ENCODE results near the gene ZNF277. TPM values are rescaled to one million over a fixed set of nuclear protein-coding genes. Genes with fewer than 3 reads are reported as not detected.

The ZNF277 gene
- total and polyA plus RNA-seq, 2 donors (not counting 3 experiments of a cell fraction or from before 2014, with no cell fraction given): 7.8 to 22.6 TPM

GRCh38 chr7:112254156-112254555, 47.7 kb downstream of the ZNF277 start:
- ChIA-PET POLR2A (no interaction called here), CTCF (interaction anchor here (1.1 kb wide), 1 partner anchor 10 kb away, joined by 3 read pairs; no protein-coding TSS in a partner anchor)
- Histone ChIP-seq H3K27me3 (ENCODE audit: control insufficient read depth in 2 of 2, insufficient read depth in 2 of 2, low read length in 2 of 2) (no peaks in the 10 kb centered on the region), H3K9me3 (replicated peaks; ENCODE audit: control insufficient read depth, insufficient read depth, low read length) (no peaks in the 10 kb centered on the region), H2AFZ (ENCODE audit: low read depth, low read length) (no peak overlapping the region), H3K79me2 (ENCODE audit: control insufficient read depth, insufficient read depth, low read length) (no peaks in the 10 kb centered on the region), H3K36me3 (ENCODE audit: control insufficient read depth in 2 of 2, extremely low read depth in 1 of 2, insufficient read depth in 2 of 2, low read length in 2 of 2) (no peaks in the 10 kb centered on the region), H3K27ac (ENCODE audit: insufficient read depth, low read depth, low read length) (no peak overlapping the region), H3K4me3 (replicated peaks in 1 of 3; ENCODE audit: insufficient read depth in 1 of 3, low read depth in 1 of 3, low read length in 3 of 3) (no peak overlapping the region), H3K4me1 (ENCODE audit: control insufficient read depth, extremely low read depth, insufficient read depth, low read length) (no peaks in the 10 kb centered on the region), H3K4me2 (ENCODE audit: insufficient read depth, low read length) (no peak overlapping the region), H3K9ac (replicated peaks; ENCODE audit: extremely low read depth, insufficient read depth, low read length) (no peak overlapping the region), H4K20me1 (replicated peaks; ENCODE audit: control insufficient read depth, extremely low read depth, insufficient read depth, low read length) (no peaks in the 10 kb centered on the region), H3K9me1 (replicated peaks; ENCODE audit: control insufficient read depth, extremely low read depth, insufficient read depth, low read length) (no peaks in the 10 kb centered on the region)
- intact Hi-C loops (cut with micrococcal nuclease) (no loop called here), dilution Hi-C loops (cut with MboI; ENCODE audit: extremely low pct_ligation_motif_present, low sequenced_read_pairs) (no loop called here)
- DNase-seq (ENCODE audit: low read depth, low spot score): no peak
- no peak for FAIRE-seq
- TF ChIP-seq FOS (IDR thresholded peaks at IDR 0.05; ENCODE audit: borderline replicate concordance, insufficient read depth, low read length) (no peak), EZH2 (IDR thresholded peaks at IDR 0.05; ENCODE audit: borderline replicate concordance, low read depth, low read length, severe bottlenecking) (no peak), JUN (IDR thresholded peaks at IDR 0.05; ENCODE audit: borderline replicate concordance, insufficient read depth, insufficient read length, low read depth) (no peak), POLR2AphosphoS5 (IDR thresholded peaks at IDR 0.05; ENCODE audit: insufficient read depth, low read depth, low read length) (no peak), MYC (IDR thresholded peaks at IDR 0.05; ENCODE audit: low read depth, low read length) (no peak), MAX (IDR thresholded peaks at IDR 0.05; ENCODE audit: insufficient read depth, insufficient read length) (no peak), POLR2A (IDR thresholded peaks at IDR 0.05; ENCODE audit: low read depth, low read length) (no peak), GATA2 (IDR thresholded peaks at IDR 0.05; ENCODE audit: insufficient read depth, insufficient read length, low read depth, low read length) (no peak)
- TF ChIP-seq, protein P1, sequence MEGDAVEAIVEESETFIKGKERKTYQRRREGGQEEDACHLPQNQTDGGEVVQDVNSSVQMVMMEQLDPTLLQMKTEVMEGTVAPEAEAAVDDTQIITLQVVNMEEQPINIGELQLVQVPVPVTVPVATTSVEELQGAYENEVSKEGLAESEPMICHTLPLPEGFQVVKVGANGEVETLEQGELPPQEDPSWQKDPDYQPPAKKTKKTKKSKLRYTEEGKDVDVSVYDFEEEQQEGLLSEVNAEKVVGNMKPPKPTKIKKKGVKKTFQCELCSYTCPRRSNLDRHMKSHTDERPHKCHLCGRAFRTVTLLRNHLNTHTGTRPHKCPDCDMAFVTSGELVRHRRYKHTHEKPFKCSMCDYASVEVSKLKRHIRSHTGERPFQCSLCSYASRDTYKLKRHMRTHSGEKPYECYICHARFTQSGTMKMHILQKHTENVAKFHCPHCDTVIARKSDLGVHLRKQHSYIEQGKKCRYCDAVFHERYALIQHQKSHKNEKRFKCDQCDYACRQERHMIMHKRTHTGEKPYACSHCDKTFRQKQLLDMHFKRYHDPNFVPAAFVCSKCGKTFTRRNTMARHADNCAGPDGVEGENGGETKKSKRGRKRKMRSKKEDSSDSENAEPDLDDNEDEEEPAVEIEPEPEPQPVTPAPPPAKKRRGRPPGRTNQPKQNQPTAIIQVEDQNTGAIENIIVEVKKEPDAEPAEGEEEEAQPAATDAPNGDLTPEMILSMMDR (IDR thresholded peaks at IDR 0.05; ENCODE audit: extremely low read depth in 1 of 2, insufficient read depth in 1 of 2, low read depth in 1 of 2, low read length in 2 of 2): no peak
- BruUV-seq (replicated peaks): no TSS peak

All from endothelial cell of umbilical vein (primary cell).